Neural progenitor cell (in vitro differentiated cells): ENCODE measurements around the gene SCN1B. TPM values are rescaled to one million over a fixed set of nuclear protein-coding genes. Genes with fewer than 3 reads are reported as not detected.

Experiments
- DNase-seq: peaks from one replicate; pipeline ENCODE4 v3.0.0-alpha.2; 2016; ENCODE audit warnings: low spot score
- H2AFZ ChIP-seq: fragments of 200-600 bp; sonication (generic); replicated peaks from 2 replicates; pipeline ENCODE4 v1.6.1; 2016; ENCODE audit warnings: antibody characterized with exemption
- H3F3A ChIP-seq: fragments of 200-600 bp; sonication (generic); 2 replicates; pipeline ENCODE4 v1.6.1; 2016; ENCODE audit warnings: antibody characterized with exemption, low read depth
- H3K27ac ChIP-seq: fragments of 200-600 bp; sonication (generic); 2 replicates; pipeline ENCODE4 v1.5.1; 2016; ENCODE audit warnings: mild to moderate bottlenecking
- H3K27me3 ChIP-seq: fragments of 200-600 bp; sonication (generic); 2 replicates; pipeline ENCODE4 v1.6.1; 2016; ENCODE audit warnings: mild to moderate bottlenecking, moderate library complexity
- H3K36me3 ChIP-seq: fragments of 200-600 bp; sonication (generic); 2 replicates; pipeline ENCODE4 v1.5.1; 2016
- H3K4me1 ChIP-seq: fragments of 200-600 bp; sonication (generic); 2 replicates; pipeline ENCODE4 v1.6.1; 2016; ENCODE audit warnings: mixed run types
- H3K4me2 ChIP-seq: fragments of 200-600 bp; sonication (generic); 2 replicates; pipeline ENCODE4 v1.6.1; 2016
- H3K4me3 ChIP-seq: fragments of 200-600 bp; sonication (generic); 2 replicates; pipeline ENCODE4 v1.5.1; 2016
- H3K79me2 ChIP-seq: fragments of 200-600 bp; sonication (generic); 2 replicates; pipeline ENCODE4 v1.6.1; 2016; ENCODE audit warnings: low read depth
- H3K9ac ChIP-seq: fragments of 200-600 bp; sonication (generic); 2 replicates; pipeline ENCODE4 v1.6.1; 2016
- H3K9me3 ChIP-seq: fragments of 200-600 bp; sonication (generic); 2 replicates; pipeline ENCODE4 v1.5.1; 2016; ENCODE audit warnings: low read depth
- H4K20me1 ChIP-seq: fragments of 200-600 bp; sonication (generic); 2 replicates; pipeline ENCODE4 v1.6.1; 2016; ENCODE audit warnings: low read depth
- H3K27ac Mint-ChIP-seq: 3 replicates; pipeline ENCODE4 v1.8.0; 2021; ENCODE audit warnings: mixed read lengths
- H3K27me3 Mint-ChIP-seq: 2 replicates; pipeline ENCODE4 v1.8.0; 2022; ENCODE audit warnings: low read depth, mild to moderate bottlenecking, inconsistent platforms, moderate library complexity, mixed read lengths; ENCODE audit not compliant: insufficient read depth
- H3K36me3 Mint-ChIP-seq: 3 replicates; pipeline ENCODE4 v1.8.0; 2021; ENCODE audit warnings: mixed read lengths
- H3K4me1 Mint-ChIP-seq: 3 replicates; pipeline ENCODE4 v1.8.0; 2021; ENCODE audit warnings: mixed read lengths
- H3K4me3 Mint-ChIP-seq: 3 replicates; pipeline ENCODE4 v1.8.0; 2021; ENCODE audit warnings: mild to moderate bottlenecking, moderate library complexity, mixed read lengths
- H3K9me3 Mint-ChIP-seq: 3 replicates; pipeline ENCODE4 v1.8.0; 2020; ENCODE audit warnings: mixed read lengths
- CTCF ChIP-seq: fragments of 200-600 bp; sonication (generic); IDR thresholded peaks from 2 replicates; pipeline ENCODE4 v1.5.1; 2017; ENCODE audit warnings: antibody characterized with exemption, mild to moderate bottlenecking
- EZH2 ChIP-seq: fragments of 200-600 bp; sonication (generic); IDR thresholded peaks from 2 replicates; pipeline ENCODE4 v1.6.1; 2017; ENCODE audit warnings: antibody characterized with exemption, mild to moderate bottlenecking, moderate library complexity
- EZH2phosphoT487 ChIP-seq: fragments of 200-600 bp; sonication (generic); IDR thresholded peaks from 2 replicates; pipeline ENCODE4 v1.6.1; 2017; ENCODE audit warnings: antibody characterized with exemption
- total RNA-seq: library from RNA; depleted of rRNA; stranded (reverse); fragments of >200 nt; gene quantifications from 2 replicates; pipeline ENCODE4 v1.2.3, GENCODE V29; 2015; ENCODE audit warnings: low replicate concordance

The SCN1B gene
- total RNA-seq, 1 donor from 2014 or later: 2.2 TPM

DNA sequence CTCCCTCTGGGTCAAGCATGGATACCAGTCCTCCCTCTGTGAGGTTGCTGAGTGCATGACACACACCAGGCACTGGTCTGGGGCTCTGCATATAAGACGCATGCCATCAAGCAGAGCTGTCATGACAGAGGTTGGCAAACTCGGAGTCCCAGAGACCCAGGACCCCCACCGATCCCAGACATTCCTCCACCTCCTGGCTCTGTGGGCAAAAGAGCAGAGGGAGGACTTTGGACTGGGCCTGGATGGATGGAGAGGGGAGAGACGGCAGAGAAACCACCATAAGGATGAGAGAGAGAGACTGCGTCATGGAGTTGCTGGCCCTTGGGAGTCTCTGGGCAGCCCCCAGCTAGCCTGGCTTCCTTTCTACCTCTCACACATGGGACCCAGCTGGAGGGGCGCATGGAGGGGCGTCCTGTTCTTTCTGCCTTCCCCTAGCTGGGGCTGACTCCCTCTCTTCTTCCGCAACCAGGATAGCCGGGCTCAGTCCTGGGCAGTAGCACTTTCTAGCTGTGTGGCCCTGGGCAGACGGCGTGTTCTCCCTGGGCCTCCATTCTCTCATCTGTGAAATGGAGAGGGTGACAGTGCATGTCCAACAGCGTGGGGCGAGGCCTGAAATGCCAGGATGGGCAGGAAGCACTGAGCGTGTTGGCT, 12.8 kb downstream of the SCN1B start:
- H3K4me1 ChIP-seq: peaks cover 14% of the 10 kb centered on the region
- Mint-ChIP-seq H3K27me3 (peaks cover 9% of the 10 kb centered on the region), H3K36me3 (no peaks in the 10 kb centered on the region), H3K9me3 (no peaks in the 10 kb centered on the region), H3K4me3 (no peak overlapping the region), H3K4me1 (peaks cover 23% of the 10 kb centered on the region), H3K27ac (peak overlapping the region; percentile 46)
- no peak for DNase-seq
- H4K20me1 ChIP-seq: no peaks in the 10 kb centered on the region
- H3K9ac ChIP-seq: no peak overlapping the region
- TF ChIP-seq EZH2phosphoT487 (no peak), EZH2 (no peak), CTCF (no peak)
- H3K4me2 ChIP-seq: no peak overlapping the region
- H3K27me3 ChIP-seq: no peaks in the 10 kb centered on the region
- no peaks in the 10 kb centered on the region for H3K36me3 ChIP-seq
- H3K4me3 ChIP-seq: no peak overlapping the region
- H3K79me2 ChIP-seq: no peaks in the 10 kb centered on the region
- no peak overlapping the region for H2AFZ ChIP-seq
- H3F3A ChIP-seq: no peaks in the 10 kb centered on the region
- no peaks in the 10 kb centered on the region for H3K9me3 ChIP-seq
- no peak overlapping the region for H3K27ac ChIP-seq

DNA sequence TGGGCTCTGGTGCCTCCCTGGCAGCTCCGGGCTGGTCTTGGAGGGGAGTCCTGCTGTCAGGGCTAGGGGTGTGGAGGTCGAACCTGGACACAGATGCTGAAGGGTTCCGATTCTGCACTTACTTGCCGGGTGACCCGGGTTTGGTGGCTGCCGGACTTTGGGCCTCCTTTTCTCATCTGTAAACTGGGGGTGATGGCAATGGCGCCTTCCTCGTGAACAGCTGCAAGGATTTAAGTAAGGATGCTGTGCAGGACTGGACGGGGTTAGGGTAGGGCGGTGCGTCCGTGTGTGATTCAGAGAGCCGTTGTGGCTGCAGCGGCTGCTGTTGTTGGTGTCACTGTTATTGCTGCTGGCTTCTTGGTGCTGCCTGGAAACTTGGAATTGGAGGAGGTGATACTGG, 13.6 kb downstream of the SCN1B start:
- H3K79me2 ChIP-seq: no peaks in the 10 kb centered on the region
- H3K4me2 ChIP-seq: no peak overlapping the region
- H3K9me3 ChIP-seq: no peaks in the 10 kb centered on the region
- no peak overlapping the region for H3K27ac ChIP-seq
- DNase-seq: no peak
- Mint-ChIP-seq H3K27ac (no peak overlapping the region), H3K9me3 (no peaks in the 10 kb centered on the region), H3K4me3 (no peak overlapping the region), H3K4me1 (peaks cover 26% of the 10 kb centered on the region), H3K27me3 (peaks cover 9% of the 10 kb centered on the region), H3K36me3 (no peaks in the 10 kb centered on the region)
- H3F3A ChIP-seq: no peaks in the 10 kb centered on the region
- no peaks in the 10 kb centered on the region for H3K27me3 ChIP-seq
- TF ChIP-seq EZH2 (no peak), CTCF (no peak), EZH2phosphoT487 (no peak)
- no peak overlapping the region for H3K4me3 ChIP-seq
- no peaks in the 10 kb centered on the region for H3K36me3 ChIP-seq
- no peak overlapping the region for H3K9ac ChIP-seq
- H2AFZ ChIP-seq: no peak overlapping the region
- peaks cover 14% of the 10 kb centered on the region for H3K4me1 ChIP-seq
- no peaks in the 10 kb centered on the region for H4K20me1 ChIP-seq

DNA sequence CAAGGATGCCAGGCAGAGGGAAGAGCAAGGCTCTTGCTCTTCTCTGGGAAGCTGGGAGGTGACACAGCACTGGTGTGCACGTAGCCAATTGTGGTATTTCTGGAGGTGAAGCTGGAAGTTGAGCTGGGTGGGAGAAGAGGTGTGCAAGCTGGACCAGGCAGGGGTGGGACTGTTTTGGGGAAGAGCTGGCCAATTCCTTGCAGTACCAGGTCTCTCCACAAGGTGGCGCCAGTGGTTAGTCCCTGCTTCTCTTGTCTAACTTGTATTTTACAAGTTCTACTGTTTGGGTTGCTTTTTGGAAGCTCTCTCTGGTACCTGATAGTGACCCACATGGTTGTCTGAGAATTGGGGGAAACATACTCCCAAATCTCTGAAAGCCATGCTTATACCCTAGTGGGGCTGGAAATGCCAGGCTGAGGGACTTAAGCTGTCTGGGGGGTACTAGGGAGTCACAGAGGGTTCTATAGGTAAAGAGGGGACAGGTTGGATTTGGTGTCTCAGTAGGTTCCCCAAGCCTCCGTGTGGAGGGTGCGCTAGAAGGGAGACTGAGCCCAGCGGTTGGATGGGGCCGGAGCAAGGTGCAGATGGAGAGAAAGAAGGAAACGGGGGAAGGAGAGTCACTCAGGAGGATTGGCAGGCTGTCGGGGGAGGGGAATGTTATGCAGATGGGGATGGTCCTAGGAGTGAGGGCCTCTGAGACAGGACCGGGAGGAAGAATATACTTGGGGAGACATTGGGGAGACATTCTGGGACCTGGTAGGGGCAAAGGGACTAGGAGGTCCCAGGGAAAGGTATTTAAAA, 14.2 kb downstream of the SCN1B start:
- Histone ChIP-seq H3K79me2 (no peaks in the 10 kb centered on the region), H3F3A (no peaks in the 10 kb centered on the region), H3K36me3 (no peaks in the 10 kb centered on the region), H3K27me3 (no peaks in the 10 kb centered on the region), H3K9ac (no peak overlapping the region), H2AFZ (no peak overlapping the region), H3K9me3 (no peaks in the 10 kb centered on the region), H3K4me1 (peaks cover 19% of the 10 kb centered on the region), H3K27ac (no peak overlapping the region), H3K4me3 (no peak overlapping the region), H4K20me1 (no peaks in the 10 kb centered on the region), H3K4me2 (no peak overlapping the region)
- Mint-ChIP-seq H3K9me3 (no peaks in the 10 kb centered on the region), H3K27ac (peak overlapping the region; percentile 19), H3K27me3 (peaks cover 9% of the 10 kb centered on the region), H3K36me3 (no peaks in the 10 kb centered on the region), H3K4me1 (peaks cover 24% of the 10 kb centered on the region), H3K4me3 (no peak overlapping the region)
- DNase-seq: peak; percentile 60
- TF ChIP-seq EZH2phosphoT487 (no peak), CTCF (peak; percentile 98)
